ENCODE data around the gene PTPRN2.
"Not testable (repeated sequence)": the region's sequence is repeated elsewhere in the genome, so short reads cannot be mapped to it uniquely, and the experiment has no call there.

The PTPRN2 gene

DNA sequence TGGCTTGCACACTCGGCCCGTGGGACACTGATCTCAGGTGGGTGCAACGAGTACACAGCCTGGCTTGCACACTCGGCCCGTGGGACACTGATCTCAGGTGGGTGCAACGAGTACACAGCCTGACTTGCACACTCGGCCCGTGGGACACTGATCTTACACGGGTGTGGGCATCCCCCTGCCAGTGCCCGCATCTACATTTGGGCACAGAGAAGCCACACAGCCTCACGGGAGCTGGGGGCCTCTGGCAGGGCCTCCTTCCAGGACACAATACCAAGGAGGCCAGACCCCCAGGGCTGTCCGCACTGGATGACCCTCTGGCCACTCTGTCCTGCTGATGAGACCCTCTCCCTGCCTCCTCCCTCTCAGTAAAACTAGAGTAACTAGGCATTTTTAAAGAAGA, 920.4 kb downstream of the PTPRN2 start:
- TF ChIP-seq, protein P1, sequence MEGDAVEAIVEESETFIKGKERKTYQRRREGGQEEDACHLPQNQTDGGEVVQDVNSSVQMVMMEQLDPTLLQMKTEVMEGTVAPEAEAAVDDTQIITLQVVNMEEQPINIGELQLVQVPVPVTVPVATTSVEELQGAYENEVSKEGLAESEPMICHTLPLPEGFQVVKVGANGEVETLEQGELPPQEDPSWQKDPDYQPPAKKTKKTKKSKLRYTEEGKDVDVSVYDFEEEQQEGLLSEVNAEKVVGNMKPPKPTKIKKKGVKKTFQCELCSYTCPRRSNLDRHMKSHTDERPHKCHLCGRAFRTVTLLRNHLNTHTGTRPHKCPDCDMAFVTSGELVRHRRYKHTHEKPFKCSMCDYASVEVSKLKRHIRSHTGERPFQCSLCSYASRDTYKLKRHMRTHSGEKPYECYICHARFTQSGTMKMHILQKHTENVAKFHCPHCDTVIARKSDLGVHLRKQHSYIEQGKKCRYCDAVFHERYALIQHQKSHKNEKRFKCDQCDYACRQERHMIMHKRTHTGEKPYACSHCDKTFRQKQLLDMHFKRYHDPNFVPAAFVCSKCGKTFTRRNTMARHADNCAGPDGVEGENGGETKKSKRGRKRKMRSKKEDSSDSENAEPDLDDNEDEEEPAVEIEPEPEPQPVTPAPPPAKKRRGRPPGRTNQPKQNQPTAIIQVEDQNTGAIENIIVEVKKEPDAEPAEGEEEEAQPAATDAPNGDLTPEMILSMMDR (IDR thresholded peaks at IDR 0.05; ENCODE audit: low read depth, low read length), result no peak
- no peak overlapping the region for H3K4me3 ChIP-seq (ENCODE audit: low read depth, low read length)

DNA sequence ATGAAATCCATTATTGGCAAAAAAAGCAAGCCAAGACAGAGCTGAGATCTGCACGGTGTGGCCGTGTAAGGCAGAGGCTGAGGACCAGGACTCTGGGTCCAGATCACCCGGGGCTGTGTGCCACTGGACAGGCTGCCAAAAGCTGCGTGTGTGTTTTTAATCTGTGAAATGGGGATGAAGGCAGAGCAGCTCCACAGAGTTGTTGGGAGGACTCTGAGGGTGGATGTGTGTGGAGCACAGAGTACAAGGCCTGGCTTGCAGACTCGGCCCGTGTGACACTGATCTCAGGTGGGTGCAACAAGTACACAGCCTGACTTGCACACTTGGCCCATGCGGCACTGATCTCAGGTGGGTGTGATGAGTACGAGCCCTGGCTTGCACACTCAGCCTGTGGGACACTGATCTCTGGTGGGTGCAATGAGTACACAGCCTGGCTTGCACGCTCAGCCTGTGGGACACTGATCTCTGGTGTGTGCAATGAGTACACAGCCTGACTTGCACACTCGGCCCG, 921.0 kb downstream of the PTPRN2 start:
- no peak overlapping the region for H3K4me3 ChIP-seq (ENCODE audit: low read depth, low read length)
- TF ChIP-seq, protein P1 (IDR thresholded peaks at IDR 0.05; ENCODE audit: low read depth, low read length), result no peak

DNA sequence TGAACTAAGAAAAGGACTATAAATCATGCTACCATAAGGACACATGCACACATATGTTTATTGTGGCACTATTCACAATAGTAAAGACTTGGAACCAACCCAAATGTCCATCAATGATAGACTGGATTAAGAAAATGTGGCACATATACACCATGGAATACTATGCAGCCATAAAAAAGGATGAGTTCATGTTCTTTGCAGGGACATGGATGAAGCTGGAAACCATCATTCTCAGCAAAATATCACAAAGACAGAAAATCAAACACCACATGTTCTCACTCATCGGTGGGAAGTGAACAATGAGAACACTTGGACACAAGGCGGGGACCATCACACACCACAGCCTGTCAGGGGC, 922.0 kb downstream of the PTPRN2 start:
- H3K4me3 ChIP-seq (ENCODE audit: low read depth, low read length), result not testable (repeated sequence)

DNA sequence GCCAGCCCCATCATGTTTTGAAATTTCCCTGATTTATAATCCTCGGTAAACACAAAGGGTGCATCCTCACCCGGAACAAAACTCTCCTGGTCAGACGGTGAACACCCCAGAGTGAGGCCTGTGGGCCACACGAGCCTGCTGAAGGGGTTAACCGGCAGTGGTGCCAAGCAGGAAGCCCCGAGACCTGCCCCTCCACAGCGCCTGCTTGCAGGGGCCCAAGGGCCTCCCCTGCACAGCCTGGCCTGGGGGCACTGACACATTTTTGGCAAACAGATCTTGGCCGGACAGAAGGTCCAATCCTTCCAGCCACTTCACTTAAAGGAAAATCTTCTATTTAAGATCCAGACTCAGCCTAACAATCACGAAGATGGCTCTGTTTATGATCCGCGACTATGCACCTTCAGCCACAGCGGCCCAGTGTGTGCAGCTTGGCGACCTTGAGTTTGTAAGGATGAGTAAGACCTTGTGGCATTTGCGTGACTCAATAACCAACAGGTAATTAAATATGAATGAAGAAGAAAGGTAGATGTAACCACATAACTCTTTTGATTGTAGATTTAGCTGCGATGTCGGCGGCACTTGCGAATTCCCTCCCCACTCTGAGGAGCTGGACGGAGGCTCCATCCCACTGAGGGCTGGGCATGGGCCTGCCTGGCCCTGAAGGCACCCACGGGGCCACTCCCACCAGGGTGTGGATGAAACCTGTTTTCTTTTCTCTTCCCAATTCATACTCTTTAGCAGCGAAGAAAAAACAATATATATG, 922.6 kb downstream of the PTPRN2 start:
- no peak overlapping the region for H3K4me3 ChIP-seq (ENCODE audit: low read depth, low read length)
- TF ChIP-seq, protein P1 (IDR thresholded peaks at IDR 0.05; ENCODE audit: low read depth, low read length), result no peak

DNA sequence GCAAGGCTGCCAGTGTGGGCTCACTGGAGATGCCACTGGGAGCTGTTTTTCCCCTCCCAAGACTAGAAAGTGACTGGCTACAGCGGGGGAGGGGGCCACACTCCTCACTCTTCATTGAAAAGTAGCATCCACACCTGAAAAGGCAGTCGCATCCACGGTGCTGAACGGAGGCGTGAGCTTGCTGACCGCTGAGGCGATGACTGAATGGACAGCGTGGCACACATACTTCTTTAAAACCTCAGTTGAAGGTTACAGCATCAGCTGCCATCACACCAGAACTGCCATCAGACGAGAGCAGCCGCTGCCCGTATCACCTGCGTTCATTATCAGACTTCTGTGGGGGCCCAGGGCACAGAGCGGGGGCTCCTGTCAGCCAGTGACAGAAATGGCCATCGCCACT, 923.6 kb downstream of the PTPRN2 start:
- no peak overlapping the region for H3K4me3 ChIP-seq (ENCODE audit: low read depth, low read length)

DNA sequence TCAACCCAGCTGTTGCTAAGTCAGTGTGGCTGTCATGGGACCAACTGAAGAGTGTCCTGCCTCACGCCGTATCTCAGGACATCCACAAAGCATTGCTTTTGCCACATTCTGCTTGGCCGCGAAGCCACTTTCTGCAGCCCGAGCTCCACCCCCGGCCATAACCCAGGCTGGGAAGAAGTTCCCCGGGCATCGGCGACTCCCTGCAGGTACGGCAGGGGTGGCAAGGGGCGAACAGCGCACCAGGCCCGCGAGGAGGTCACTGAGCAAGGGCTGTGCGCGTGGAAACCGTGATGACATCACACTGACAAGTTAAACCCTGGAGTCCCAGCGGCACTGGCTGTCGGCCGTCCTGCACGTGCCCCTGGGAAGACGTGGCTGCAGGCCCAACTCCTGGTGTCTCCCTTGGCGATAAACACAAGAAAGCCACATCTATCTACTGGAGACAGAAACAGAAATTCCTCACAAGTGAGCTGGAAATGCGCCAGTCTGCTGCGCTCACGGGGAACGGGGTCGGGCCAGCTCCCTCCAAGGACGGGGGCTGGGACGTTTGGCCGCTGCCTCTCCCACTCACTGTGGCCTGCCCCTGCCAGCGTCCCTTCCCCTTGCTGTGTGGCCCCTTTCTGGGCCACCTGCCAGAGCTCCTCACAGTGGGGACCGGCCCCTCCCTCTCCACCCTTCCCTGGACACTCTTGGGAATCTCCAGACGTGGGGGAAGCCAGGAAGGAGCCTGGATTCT, 924.5 kb downstream of the PTPRN2 start:
- TF ChIP-seq, protein P1 (IDR thresholded peaks at IDR 0.05; ENCODE audit: low read depth, low read length), result no peak
- no peak overlapping the region for H3K4me3 ChIP-seq (ENCODE audit: low read depth, low read length)

More for the DNA sequence above, 923.6 kb downstream of the PTPRN2 start:
- TF ChIP-seq, protein P1 (IDR thresholded peaks at IDR 0.05; ENCODE audit: low read depth, low read length), result no peak

DNA sequence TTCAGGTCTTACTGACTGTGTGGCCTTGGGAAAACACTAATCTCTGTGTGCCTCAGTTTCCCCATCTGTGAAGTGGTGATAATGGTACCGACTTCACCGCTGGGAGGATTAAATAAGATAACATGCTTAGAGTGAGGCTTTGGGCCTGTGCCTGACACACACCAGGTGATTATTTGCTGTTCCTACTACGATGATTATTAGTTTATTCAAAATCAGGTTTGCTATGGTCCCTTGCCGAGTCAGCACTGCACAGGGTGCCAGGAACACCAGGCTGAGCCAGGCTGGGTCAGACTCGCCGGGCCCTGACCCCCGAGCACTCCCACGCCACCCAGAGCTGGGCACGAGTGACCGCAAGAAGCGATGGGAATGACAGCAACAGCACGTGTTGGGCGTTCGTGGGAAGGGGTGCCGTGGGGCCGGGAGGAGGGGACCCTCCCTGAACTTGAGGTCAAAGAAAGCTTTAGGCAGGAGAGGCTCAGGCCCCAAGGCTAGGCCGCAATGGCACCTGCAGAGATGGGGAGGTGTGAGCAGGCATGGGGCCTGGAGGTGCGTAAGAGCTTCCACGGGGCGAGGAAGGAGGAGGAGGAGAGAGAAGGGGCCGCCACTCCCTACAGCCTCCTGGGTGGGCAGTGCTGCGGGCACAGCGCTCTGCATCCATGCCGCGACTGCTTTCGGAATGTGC, 925.4 kb downstream of the PTPRN2 start:
- H3K4me3 ChIP-seq (ENCODE audit: low read depth, low read length), result no peak overlapping the region

More for the DNA sequence above, 925.4 kb downstream of the PTPRN2 start:
- TF ChIP-seq, protein P1 (IDR thresholded peaks at IDR 0.05; ENCODE audit: low read depth, low read length), result no peak

Measured in WI38 (cell line).